GM19455 (cell line): ENCODE measurements around the gene STK35.

Source experiments
- ATAC-seq: cut with Tn5 transposase; IDR thresholded peaks from one replicate; pipeline ENCODE4 v1.9.1; 2021; ENCODE audit not compliant: unreplicated experiment

The STK35 gene

DNA sequence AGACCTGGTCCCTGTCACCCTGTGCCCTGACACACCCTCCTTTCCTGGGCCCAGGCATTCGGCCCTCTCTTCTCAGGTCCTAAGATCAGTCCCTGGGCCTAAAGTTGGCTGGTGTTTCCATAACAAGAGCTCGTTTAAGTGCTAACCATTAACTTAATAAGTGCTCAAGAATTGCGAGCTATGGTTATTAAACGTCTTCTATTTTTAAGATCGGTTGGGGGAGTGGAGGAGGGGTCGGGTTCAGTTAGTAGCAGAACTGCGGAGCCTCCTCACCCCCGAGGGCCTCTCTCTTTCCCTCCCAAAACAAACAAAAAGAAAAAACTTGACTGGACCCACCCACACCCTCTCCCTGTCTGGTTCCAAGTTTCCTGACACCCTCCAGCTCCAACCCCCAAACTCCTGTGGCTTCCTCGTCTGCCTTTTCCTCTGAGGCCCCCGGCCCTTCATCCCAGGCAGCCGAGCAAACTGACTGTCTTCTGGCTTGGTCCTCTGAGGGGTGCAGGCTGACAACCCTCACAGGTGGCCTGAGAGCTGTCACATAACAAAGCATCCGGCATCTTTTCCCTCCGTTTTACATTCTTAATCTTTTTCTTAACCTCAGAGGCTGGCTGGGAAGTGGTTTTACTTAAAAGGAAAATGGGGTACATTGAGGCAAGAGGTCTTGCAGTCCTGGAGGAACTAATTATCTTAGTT, 2.0 kb downstream of the STK35 start:
- no peak for ATAC-seq

DNA sequence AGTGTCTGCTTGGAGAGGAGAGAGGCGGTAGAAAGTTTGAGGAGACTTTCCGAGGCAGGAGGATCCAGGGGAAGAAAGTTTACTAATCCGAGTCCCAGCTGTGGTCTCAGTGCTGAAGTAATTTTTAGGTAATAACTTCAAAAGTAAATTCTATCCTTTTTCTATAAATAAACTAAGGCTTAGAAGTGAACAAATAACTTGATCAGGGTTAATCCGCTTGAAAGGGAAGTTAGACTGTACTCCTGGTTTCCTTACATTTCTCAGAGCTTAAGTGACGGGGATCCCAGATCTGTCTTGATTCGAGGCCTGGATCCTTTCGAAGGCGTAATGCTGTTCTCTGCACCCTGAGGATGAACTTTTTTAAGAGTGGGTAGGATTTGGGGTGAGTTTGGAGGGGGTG, 2.6 kb downstream of the STK35 start:
- ATAC-seq = no peak

DNA sequence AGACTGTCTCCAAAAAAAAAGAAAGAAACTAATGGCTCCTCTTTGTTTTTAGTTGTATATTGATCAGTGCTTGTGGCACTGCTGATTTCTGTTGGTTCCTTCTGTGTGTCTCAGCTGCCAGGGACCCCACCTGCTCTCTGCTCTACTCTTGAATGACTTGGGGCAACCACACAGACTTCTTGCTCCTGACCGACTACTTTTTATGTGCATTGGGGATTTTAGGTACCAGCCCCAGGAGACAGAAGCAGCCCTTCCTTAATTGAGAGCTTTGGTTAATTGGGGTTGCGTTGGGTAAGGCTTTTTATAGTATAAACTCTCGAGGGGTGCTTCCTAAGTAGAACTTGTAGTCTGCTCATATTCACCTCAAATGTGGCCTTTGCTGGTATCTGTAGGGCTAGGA, 6.9 kb downstream of the STK35 start:
- no peak for ATAC-seq

DNA sequence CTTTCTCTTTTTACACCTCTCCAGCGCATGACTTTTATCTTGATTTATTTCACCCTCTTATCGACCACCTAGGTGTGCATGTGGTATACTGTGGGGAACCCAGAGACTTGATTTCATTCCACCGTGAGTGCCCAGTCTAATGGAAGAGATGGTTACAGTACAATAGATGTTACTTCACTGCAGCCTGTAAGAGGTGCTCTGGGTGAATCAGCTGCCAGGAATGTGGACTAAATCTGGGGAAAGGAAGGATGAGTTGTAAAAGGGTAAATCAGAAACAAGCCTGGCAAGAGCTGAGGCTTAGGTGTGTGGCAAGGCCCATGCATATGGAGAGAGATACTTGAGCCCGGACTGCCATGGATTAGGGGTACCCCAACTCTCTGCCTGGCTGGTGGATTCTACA, 7.4 kb downstream of the STK35 start:
- no peak for ATAC-seq

DNA sequence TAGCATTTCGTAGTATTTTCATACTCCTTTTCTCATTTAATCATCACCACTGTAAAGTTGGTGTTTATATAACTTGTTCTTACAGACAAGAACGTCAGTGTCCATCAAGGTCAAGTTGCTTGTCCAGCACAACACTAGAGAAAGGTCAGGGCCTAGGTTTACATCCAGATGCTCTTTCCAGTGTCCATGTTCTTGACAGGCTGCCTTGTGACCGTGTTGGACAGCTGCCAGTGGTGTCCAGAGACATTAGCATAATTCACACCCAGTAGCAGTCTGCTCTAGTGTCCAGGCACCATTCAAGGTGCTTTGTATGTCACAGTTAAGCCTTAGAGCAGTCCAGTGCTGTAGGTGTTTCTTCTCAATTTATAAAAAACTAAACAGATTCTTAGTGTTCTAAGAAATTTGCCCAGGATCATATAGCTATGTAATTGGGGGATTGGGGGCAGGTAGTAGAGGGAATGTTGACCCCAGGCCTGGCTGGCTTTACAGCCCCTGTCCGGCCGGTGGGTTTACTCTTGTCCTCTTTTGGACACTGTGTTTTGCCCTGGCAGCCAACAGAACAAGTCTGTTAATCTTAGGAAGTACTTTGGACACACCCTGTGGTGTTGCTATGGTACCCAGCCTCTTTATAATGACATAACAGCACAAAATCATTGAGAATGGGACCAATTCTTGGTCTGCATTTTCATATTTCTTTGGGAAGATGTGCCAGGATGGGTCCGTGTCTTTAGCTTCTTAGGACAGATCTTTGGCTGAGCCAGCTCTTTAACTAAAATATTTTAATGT, 8.0 kb downstream of the STK35 start:
- no peak for ATAC-seq

DNA sequence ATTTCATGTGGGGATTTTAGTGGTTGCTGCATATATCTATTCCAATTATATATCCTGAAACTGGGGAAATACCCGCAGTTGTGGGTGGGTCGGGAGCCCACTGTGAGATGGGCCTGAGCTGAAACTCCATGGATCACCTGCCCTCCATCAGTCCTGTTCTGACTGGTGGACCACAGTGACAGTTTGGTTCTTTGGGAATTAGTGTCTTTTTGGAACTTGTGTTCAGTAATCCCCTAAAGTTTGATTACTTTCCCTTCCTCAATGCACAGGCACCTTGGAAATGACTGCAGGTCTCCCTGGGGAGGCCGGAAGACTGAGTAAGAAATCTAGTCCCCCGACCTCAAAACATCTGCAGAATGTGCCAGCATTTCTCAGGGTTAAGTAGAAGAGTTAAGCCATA, 11.3 kb downstream of the STK35 start:
- no peak for ATAC-seq

DNA sequence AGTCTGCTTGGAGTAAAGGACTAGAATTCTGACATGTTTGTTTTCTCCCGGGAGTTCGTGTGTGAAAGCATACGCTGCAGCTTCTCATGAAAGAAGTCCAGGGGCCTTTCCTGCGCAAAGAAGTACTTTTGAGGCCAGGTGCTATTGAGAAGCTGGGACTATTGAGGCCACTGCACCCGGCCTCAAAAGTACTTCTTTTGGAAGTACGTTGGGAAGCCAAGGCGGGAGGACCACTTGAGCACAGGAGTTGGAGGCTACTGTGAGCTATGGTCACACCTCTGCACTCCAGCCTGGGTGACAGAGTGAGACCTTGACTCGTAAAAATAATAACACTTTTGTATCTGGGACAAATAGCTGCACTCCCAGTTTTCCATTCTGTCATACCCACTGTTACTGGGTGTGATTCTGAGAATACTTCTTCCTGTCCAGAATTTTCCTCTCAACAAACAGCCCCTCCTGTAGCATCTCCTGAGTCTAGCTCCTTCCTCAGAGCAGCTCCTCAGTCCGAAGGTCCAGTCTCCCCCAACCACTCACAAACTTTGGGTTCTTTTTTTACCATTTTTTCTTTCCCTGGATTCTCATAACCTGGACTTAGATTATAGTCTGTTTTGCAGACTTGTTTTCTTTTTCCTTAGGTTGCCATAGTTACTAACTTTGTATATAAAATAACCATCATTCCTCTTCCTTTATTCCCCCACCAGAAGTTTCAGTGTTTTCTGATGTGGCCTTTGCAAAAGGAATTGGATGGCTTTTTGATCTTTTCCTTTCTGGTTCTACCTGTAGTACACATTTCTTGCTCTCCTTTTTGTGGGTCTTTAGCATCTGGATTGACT, 12.7 kb downstream of the STK35 start:
- ATAC-seq = no peak

DNA sequence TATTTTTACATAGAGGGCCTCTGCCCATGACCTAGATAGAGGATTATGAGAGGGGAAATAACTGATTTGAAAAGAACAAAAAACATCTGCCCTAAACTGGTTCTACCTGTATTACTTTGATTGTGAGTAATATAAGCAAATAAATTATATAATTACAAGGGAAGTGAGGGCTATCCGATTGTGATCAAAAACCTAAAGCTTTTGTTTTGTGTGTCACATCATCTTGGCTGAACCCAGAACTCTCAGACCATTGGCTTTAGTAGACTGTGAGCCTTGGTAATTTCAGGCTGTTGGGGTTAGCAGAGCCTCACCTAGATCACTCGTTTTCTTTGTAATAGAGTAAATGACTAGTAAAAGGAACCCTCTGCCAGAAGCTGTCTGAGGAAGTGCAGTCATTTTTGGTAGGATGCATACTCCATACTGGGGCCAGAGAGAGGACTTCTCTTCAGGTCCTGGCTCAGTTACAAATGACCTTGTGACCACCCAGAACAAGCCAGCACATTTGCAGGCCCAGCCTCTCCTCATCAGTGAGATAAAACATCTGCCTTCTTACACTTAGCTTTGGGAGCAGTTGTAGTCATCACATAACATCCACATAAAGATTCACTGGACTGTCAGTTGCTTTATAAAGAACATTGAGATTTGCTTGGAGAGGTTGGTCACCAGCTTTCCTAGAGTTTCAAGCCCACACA, 13.5 kb downstream of the STK35 start:
- no peak for ATAC-seq

DNA sequence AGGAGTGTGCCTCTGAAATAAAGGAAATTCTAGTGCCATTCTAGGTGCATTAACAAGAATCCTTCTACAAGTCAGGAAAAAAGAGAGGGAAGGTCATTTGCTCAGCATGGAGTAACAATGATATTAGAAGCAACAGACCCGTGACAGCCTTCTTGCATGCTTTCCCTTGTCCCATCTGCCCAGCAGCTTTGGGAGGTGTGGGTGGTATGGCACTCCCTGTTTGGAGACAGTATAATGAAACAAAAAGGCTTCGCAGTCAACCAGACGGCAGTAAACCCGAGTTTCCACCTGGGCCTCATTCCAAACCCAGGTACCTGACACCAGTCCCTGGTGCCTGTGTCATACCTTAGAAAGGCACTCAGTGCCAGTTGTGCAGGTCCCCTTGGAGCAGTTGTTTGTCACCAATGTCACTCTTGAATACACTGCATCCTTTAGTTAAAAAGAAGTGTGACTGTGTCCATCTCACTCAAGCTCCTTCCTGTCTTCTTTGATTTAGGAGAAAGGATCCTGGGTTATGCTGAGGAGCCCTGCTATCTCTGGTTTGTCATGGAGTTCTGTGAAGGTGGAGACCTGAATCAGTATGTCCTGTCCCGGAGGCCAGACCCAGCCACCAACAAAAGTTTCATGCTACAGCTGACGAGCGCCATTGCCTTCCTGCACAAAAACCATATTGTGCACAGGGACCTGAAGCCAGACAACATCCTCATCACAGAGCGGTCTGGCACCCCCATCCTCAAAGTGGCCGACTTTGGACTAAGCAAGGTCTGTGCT, 14.7 kb downstream of the STK35 start:
- ATAC-seq = no peak

DNA sequence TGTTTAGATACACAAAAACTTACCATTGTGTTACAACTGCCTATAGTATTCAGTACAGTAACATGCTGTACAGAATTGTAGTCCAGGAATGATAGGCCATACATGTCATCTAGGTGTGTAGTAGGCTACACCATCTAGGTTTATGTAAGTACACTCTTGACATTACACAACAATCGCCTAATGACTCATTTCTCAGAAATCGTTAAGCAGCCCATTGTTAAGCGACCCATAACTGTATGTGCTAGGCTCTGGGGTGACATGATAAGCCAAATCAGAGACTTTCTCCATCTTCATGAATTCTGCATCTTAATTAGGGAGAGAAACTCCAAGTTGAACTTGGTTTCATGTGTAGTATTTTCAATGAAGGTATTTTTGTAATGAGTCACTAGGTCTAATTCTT, 17.2 kb downstream of the STK35 start:
- ATAC-seq = no peak

DNA sequence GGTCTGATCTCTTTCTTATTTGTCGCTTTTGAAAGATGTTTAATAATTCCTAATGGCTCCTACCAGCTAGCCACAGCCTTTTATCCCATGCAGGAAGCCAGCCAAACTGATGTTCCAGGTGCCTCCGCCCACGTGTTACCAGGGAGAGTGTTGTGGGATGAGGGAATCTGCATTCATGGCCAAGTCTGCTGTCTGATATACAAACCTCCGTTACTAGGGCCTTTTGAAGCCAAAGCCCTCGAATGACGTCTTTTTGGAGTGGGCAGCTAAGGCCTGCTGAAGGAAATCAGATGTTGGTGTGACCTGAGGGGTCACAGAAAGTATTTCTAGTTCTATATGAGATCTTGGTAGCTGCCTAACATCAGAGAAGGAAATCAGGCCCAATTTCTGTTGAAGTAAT, 21.3 kb downstream of the STK35 start:
- no peak for ATAC-seq

DNA sequence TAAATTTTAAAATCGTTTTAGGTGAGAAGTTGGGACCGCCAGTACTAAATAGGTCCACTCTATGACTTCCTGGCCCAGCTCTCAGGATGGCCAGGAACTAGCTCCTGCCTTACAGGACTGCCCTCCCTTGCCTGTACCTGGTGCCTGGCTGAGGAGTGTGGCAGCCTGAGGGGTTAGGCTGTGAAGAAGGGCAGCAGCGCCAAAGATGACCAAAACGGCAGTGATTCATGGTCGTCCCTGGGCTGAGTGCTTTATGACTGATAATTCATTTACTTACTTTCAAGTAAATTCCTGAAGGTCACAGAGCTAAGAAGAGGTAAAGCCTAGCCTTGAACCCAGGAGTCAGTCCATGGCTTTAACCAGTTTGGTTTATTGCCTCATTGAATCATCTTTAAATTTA, 22.1 kb downstream of the STK35 start:
- ATAC-seq = no peak

DNA sequence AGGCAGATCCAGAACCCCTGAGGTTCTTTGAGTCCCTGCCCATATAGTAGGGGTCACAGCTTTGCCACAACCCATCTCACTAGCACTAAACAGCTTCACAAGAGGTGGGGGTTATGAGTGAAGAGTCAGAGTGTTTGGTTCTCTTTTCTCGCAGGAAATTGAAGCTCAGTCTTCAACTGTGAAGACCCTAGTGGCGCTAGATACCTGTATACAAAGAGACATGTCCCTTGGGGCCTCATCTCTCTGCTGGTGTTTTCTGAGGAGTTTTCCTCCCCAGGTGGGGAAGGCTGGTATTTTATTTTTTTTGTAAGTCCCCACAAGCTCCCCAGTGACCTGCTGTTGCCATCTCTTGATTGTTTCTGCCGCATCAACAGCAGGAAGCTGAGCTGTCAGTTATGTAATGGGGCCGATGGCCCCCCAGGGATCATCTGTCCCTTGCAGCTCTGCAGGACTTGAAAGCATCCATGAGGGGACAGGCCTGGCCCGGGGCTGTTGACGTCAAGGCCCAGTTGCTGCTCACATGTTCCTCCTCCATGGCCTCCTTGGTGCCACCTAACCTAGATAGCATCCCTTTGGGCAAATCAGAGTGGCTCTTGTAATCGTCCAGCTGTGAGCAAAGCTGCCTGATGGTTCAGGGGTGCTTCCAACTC, 23.1 kb downstream of the STK35 start:
- no peak for ATAC-seq

DNA sequence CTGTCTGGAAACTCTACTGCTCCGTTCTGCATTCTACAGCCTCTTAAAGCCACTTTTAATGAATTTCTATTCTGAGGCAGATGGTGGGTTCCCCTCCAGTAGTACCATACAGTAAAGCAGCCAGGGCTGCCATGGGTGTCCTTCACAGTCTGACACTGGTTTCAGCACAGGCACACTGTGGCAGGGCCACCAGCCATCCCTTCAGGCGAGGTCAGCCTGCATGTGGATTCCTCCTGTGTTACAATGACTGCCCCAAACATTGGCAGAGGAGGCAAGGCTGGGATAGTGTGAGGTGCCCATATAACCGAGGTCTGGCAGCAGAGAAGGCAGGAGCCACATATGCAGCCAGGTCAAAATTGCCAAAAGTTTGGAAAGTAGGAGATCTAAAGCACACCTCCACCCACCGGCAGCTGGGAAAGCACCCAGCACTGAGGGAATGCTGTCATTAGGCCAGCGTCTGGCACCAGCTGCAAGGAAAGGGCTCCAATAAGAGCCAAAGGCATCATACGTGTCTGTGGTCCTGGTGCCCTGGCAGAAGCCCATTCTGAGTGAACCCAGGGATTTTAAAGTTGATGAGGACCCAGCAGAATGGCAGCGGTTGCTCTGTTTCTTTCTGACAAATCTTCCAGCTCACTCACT, 24.0 kb downstream of the STK35 start:
- ATAC-seq = no peak

DNA sequence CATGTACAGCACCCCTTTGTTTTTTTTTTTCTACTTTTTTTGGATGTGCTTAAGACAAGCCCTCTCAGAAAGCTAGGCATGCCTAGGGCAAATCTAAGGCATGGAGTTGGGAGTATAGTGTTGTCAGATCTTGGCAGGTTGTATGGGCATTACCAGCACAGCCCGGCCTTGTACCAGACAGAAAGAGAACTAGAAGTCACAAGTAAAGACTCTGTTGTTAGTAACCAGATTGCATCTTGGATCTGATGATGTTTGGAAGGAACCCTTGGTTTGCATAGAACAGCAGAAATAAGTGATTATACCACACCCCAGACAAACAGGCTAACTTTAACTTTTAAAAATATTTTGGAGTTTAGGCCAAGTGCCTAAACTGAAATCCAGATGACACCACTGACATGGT, 25.6 kb downstream of the STK35 start:
- no peak for ATAC-seq

DNA sequence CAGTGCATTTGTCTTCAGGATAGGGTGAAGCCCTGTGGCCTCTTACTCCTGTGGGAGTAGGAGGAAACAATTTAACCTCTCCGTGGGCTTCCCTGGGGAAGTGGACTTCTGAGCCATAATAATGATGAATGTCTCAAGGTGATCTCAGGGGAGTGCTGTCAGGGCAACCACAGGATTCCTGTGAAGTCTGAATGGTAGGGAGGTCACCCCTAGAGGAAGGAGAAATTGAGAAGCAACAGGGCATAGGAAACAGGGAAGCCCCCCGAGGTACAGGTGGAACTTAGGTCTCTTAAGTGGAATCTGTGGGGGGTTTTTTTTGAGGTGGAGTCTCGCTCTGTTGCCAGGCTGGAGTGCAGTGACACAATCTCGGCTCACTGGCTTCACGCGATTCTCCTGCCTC, 26.9 kb downstream of the STK35 start:
- no peak for ATAC-seq

DNA sequence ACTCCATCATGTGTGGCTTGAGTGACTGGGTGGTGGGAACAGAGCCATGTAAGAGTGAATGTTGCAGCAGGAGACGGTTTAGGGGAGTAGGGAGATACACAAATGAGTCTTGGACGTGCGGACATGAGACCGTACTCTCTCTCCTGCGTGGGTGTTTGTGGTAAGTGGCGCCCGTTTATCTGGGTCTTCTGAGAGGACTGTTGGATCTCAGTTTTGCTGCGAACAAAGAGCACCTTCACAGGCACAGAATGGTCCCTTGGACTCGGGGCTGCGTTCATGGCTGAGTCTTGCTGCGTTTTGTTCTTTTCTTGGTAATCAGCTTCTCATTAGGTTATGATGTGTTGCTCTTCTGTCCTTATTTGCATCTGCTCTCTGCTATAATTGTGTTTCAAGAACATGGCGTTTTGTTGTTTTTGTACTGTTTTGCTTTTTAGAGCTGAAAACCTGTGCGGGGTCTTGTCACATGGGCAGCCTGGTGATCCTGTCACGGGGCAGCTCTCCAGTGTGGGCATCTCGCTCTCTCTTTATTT, 28.5 kb downstream of the STK35 start:
- no peak for ATAC-seq

DNA sequence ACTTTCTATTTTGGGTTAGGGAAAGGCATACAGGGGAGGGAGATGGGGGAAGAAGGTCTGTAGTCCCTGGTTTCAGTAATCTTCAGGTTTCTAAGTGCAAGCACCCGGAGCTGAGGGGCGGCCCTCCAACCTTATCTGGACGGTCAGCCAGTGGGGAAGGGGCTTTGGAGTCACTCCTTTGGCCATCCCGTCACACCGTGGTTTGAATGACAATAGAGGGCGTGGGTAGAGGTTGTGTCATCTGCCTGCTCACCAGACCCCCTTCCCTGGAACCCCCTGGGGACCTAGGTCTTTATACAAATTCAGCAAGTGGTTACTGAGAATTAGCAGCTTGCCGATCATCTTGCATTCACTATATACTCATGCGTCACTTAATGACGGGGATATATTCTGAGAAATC, 29.1 kb downstream of the STK35 start:
- ATAC-seq = no peak

DNA sequence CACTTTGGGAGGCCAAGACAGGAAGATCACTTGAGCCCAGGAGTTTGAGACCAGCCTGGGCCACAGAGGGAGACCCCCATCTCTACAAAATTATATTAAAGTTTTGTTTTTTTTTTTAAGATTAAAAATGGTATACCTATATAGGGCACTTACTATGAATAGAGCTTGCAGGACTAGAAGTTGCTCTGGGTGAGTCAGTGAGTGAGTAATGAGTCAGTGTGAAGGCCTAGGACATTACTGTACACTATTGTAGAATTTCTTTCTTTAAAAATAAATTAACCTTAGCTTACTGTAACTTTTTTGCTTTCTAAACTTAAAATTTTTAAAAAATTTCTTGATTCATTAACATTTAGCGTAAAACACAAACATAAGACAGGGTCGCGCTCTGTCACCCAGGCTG, 29.7 kb downstream of the STK35 start:
- no peak for ATAC-seq
